WERI-Rb-1 (cell line): ENCODE data around the gene HERC2.

Source experiments
- DNase-seq: peaks from one replicate; pipeline ENCODE4 v3.0.0-alpha.2; 2020
- H3K27ac ChIP-seq: fragments of 250-450 bp; sonication (Bioruptor Pico); 2 replicates; pipeline ENCODE4 v1.5.1; 2020; ENCODE audit warnings: mild to moderate bottlenecking, moderate library complexity
- H3K27me3 ChIP-seq: fragments of 250-450 bp; sonication (Bioruptor Pico); 2 replicates; pipeline ENCODE4 v1.5.1; 2021; ENCODE audit warnings: mild to moderate bottlenecking, low read depth, moderate library complexity; ENCODE audit not compliant: insufficient read depth, severe bottlenecking
- H3K36me3 ChIP-seq: fragments of 250-450 bp; sonication (Bioruptor Pico); 2 replicates; pipeline ENCODE4 v1.5.1; 2020; ENCODE audit warnings: mild to moderate bottlenecking, moderate library complexity
- H3K4me3 ChIP-seq: 2 replicates; pipeline ENCODE4 v1.5.1; 2011; ENCODE audit warnings: low read depth, mild to moderate bottlenecking, control low read depth, low read length
- H3K9me3 ChIP-seq: fragments of 250-450 bp; sonication (Bioruptor Pico); 2 replicates; pipeline ENCODE4 v1.5.1; 2021; ENCODE audit warnings: mild to moderate bottlenecking, moderate library complexity; ENCODE audit not compliant: severe bottlenecking
- TF ChIP-seq, protein P1 (sequence below): IDR thresholded peaks from 2 replicates; pipeline ENCODE4 v1.5.1; 2011; ENCODE audit warnings: low read depth, mild to moderate bottlenecking, control low read depth, inconsistent platforms, low read length

Gene HERC2

DNA sequence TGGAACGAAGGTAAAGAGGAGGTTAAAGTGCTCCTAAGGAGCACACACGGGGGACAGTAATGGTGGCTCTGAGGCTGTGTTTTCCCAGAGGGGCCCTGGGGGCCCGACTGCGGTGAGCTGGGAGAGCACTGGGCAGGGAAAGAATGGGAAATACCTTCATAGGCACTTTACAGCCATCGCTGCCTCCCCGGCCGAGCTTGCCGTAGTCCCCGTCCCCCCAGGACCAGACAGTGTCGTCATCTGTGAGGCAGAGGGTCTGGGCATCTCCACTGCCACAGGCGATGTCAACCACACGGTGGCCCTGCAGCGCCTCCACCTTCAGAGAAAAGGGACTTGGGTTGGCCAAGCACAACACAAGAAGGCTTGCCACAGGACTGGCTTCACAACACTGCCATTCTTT, 190.0 kb downstream of the HERC2 start:
- H3K9me3 ChIP-seq = no peaks in the 10 kb centered on the region
- H3K27ac ChIP-seq = no peak overlapping the region
- TF ChIP-seq, protein P1, sequence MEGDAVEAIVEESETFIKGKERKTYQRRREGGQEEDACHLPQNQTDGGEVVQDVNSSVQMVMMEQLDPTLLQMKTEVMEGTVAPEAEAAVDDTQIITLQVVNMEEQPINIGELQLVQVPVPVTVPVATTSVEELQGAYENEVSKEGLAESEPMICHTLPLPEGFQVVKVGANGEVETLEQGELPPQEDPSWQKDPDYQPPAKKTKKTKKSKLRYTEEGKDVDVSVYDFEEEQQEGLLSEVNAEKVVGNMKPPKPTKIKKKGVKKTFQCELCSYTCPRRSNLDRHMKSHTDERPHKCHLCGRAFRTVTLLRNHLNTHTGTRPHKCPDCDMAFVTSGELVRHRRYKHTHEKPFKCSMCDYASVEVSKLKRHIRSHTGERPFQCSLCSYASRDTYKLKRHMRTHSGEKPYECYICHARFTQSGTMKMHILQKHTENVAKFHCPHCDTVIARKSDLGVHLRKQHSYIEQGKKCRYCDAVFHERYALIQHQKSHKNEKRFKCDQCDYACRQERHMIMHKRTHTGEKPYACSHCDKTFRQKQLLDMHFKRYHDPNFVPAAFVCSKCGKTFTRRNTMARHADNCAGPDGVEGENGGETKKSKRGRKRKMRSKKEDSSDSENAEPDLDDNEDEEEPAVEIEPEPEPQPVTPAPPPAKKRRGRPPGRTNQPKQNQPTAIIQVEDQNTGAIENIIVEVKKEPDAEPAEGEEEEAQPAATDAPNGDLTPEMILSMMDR = no peak
- H3K27me3 ChIP-seq = no peaks in the 10 kb centered on the region
- peaks cover 42% of the 10 kb centered on the region for H3K36me3 ChIP-seq
- H3K4me3 ChIP-seq = no peak overlapping the region
- DNase-seq = no peak

DNA sequence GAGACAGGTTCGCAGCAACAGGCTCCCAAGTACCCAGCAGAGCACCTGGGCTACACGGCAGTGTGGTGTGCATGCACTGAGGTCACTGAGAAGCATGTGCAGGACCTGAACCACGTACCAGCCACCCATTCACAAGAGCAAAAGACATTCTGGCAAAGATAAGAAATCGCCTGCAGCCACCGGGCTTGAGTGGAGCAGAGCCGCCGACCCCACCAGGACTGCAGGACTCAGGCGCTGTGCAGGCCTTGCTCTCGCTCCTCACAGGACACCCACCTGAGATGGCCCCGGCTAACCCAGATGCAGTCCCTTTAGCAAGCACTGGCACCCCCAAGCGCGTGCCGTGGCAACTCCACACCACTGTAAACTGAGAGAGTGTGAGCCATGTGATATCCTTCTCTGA, 190.6 kb downstream of the HERC2 start:
- Histone ChIP-seq H3K27ac (no peak overlapping the region), H3K36me3 (peaks cover 42% of the 10 kb centered on the region), H3K4me3 (no peak overlapping the region), H3K9me3 (no peaks in the 10 kb centered on the region), H3K27me3 (no peaks in the 10 kb centered on the region)
- TF ChIP-seq, protein P1 = no peak
- no peak for DNase-seq

DNA sequence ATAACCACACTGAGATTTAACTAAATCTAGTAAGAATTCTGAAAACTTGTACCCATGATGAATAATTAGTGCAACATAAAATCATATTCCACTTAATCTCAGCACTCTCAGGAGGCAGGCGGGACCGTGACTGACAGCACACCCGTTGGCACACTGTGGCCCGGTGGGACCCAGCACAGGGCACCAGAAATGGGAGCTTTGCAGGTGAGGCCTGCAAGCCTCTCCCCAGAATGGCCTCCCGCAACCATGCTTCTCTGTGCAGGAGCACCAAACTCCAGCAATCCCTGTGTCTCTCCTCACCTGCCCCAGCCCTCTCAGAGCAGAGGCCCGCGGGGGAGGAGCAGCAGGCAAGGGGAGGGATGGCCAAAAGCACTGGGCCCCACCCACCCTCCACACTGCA, 191.3 kb downstream of the HERC2 start:
- TF ChIP-seq, protein P1 = no peak
- Histone ChIP-seq H3K4me3 (no peak overlapping the region), H3K9me3 (no peaks in the 10 kb centered on the region), H3K27ac (no peak overlapping the region), H3K36me3 (peaks cover 45% of the 10 kb centered on the region), H3K27me3 (no peaks in the 10 kb centered on the region)
- DNase-seq = no peak

DNA sequence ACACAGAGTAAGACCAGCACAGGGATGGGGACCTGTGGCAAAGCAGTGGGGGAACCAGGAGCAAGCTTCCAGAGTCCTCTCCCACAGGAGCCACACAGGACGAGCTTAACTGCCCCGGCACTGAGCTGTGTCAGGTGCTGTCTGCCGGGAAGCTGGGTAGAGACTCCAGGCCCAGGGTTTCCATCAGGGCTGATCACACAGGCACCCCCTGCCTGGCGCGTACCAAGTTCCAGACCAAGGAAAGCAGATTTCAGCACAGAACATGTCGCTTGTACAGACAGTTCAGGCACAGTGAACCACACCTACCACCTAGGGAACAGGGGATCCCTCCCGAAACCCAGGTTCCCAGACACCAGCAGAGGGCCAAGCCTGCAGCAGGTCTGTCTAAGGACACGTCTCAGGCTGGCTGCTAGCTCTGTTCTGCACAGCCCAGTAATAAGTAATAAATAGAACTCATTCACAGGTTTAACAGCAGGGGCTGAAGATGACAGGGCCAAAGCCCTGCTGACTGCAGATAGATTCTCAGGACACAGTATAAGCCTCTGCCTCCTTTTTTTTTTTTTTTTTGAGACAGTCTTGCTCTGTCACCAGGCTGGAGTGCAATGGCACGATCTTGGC, 192.6 kb downstream of the HERC2 start:
- Histone ChIP-seq H3K27ac (no peak overlapping the region), H3K27me3 (no peaks in the 10 kb centered on the region), H3K9me3 (no peaks in the 10 kb centered on the region), H3K36me3 (peaks cover 54% of the 10 kb centered on the region), H3K4me3 (no peak overlapping the region)
- TF ChIP-seq, protein P1 = no peak
- no peak for DNase-seq

DNA sequence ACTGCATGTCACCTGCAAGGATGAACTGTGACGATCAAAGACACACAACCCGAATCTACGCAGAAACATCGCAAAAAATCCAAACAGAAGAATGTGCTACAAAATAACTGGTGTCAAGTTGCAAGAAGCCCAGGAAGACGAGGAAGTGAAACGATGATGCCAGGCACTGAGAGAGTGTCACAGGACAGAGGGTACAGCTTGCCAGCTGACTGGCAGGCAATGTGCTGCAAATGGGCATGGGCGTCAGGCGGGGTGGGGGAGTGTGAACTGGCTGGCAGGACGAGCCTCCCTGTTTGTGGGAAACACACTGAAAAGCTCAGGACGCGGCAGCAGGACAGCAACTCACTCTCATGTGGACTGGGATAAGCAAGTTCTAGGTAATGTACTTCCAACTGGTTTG, 193.9 kb downstream of the HERC2 start:
- H3K27ac ChIP-seq = no peak overlapping the region

DNA sequence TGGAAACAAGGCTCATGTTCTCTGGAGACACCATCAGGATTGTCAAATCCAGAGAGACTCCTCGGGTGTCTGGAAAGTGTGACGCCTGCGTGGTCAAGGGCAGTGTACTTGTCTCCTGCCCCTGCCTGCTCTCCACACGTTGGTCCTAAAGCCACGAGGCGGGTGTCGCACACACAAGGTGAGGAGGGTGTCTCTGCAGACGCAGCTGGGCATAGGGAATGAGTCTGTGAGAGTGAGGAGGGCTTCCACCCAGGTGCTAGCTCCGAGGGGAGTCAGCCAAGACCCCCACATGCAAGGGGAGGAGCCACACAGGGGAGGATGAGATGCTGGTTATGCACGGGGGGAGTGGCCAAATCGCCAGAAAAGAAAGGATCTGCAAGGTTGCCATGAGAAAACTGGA, 194.9 kb downstream of the HERC2 start:
- Histone ChIP-seq H3K36me3 (peaks cover 59% of the 10 kb centered on the region), H3K27me3 (no peaks in the 10 kb centered on the region), H3K27ac (no peak overlapping the region), H3K4me3 (no peak overlapping the region), H3K9me3 (no peaks in the 10 kb centered on the region)
- TF ChIP-seq, protein P1 = no peak
- DNase-seq = no peak

More for the DNA sequence above, 193.9 kb downstream of the HERC2 start:
- H3K36me3 ChIP-seq = peaks cover 61% of the 10 kb centered on the region
- no peak overlapping the region for H3K4me3 ChIP-seq
- no peaks in the 10 kb centered on the region for H3K27me3 ChIP-seq
- no peaks in the 10 kb centered on the region for H3K9me3 ChIP-seq
- TF ChIP-seq, protein P1 = no peak
- no peak for DNase-seq
